K562 (cell line): ENCODE measurements around the gene WDR70. TPM values are rescaled to one million over a fixed set of nuclear protein-coding genes. Genes with fewer than 3 reads are reported as not detected.

Experiments used
- ATAC-seq: fragments of 200-7000 bp; cut with Tn5 transposase; 3 replicates; pipeline ENCODE4 v1.9.1; 2020; ENCODE audit warnings: moderate library complexity
- BruUV-seq: library from RNA; stranded (reverse); fragments of 400-500 nt; replicated peaks from 2 replicates; lab custom pipeline; 2021; lab: Mats Ljungman, UMichigan
- CTCF ChIA-PET: fragments of 300-600 bp; formaldehyde crosslinking; extraction: SDS; loops from one replicate; lab custom pipeline; 2021; ENCODE audit warnings: low intra/inter-chr PET ratio; lab: Yijun Ruan, JAX
- POLR2A ChIA-PET: fragments of 300-600, 350-650 bp; sonication (Branson Sonifier 250); formaldehyde crosslinking; extraction: SDS; loops from one replicate; lab custom pipeline; 2021; ENCODE audit warnings: antibody characterized with exemption, inconsistent platforms; lab: Yijun Ruan, JAX
- DNase-seq, 4 experiments: peaks; one replicate each; pipeline versions ENCODE4 v3.0.0 to v3.0.0-alpha.2; 2011 to 2018; ENCODE audit warnings: low spot score in 3 of 4, mixed read lengths in 3 of 4; ENCODE audit errors: extremely low read depth in 1 of 4
- FAIRE-seq: peaks from 2 replicates; lab custom pipeline; 2011; peaks lifted over from hg19 to GRCh38; lab: Jason Lieb, UNC
- H2AFZ ChIP-seq: 2 replicates; pipeline ENCODE4 v1.6.0; 2011; ENCODE audit warnings: low read depth, low read length, control low read depth, inconsistent platforms
- H3K27ac ChIP-seq: fragments of 200-600 bp; 3 replicates; pipeline ENCODE4 v1.8.0; 2011; ENCODE audit warnings: low read depth, mild to moderate bottlenecking, control low read depth, inconsistent platforms, low read length, moderate library complexity, mixed read lengths; ENCODE audit errors: extremely low read depth
- H3K27me3 ChIP-seq, 2 experiments: fragments of 300-600 bp in 1 of 2; 2 replicates in 1 of 2; 3 replicates in 1 of 2; pipeline versions ENCODE4 v1.6.0 to v1.8.0; 2011; ENCODE audit warnings: inconsistent platforms in 2 of 2, low read length in 2 of 2, mild to moderate bottlenecking in 1 of 2, mixed read lengths in 1 of 2, moderate library complexity in 1 of 2; ENCODE audit not compliant: control insufficient read depth in 2 of 2, insufficient read depth in 2 of 2
- H3K36me3 ChIP-seq: fragments of 300-600 bp; 3 replicates; pipeline ENCODE4 v1.8.0; 2011; ENCODE audit warnings: mild to moderate bottlenecking, low read length, inconsistent platforms; ENCODE audit not compliant: control insufficient read depth, insufficient read depth
- H3K4me1 ChIP-seq, 2 experiments: fragments of 200-600 bp in 1 of 2; replicated peaks in 1 of 2; 2 replicates in 1 of 2; 3 replicates in 1 of 2; pipeline versions ENCODE4 v1.5.1 to v1.8.0; 2011; ENCODE audit warnings: inconsistent platforms in 2 of 2, low read length in 2 of 2, mild to moderate bottlenecking in 1 of 2, mixed read lengths in 1 of 2, moderate library complexity in 1 of 2; ENCODE audit not compliant: control insufficient read depth in 2 of 2, insufficient read depth in 2 of 2
- H3K4me2 ChIP-seq: 2 replicates; pipeline ENCODE4 v1.6.1; 2011; ENCODE audit warnings: low read length, control low read depth, inconsistent platforms, mixed read lengths; ENCODE audit not compliant: insufficient read depth
- H3K4me3 ChIP-seq: fragments of 200-600 bp; sonication (generic), shearing (Covaris generic); 2 replicates; pipeline ENCODE4 v1.5.1; 2016; ENCODE audit warnings: control low read depth, inconsistent platforms
- H3K79me2 ChIP-seq: fragments of 200-600 bp; 3 replicates; pipeline ENCODE4 v1.8.0; 2011; ENCODE audit warnings: low read length, inconsistent platforms; ENCODE audit not compliant: control insufficient read depth, insufficient read depth
- H3K9ac ChIP-seq, 2 experiments: 2 replicates each; pipeline versions ENCODE4 v1.6.0 to v1.6.1; 2011; ENCODE audit warnings: low read depth in 2 of 2, low read length in 2 of 2, control low read depth in 1 of 2, inconsistent platforms in 1 of 2, mild to moderate bottlenecking in 1 of 2, mixed read lengths in 1 of 2; ENCODE audit not compliant: insufficient read depth in 1 of 2
- H3K9me1 ChIP-seq: one replicate; pipeline ENCODE4 v1.6.0; 2011; ENCODE audit warnings: inconsistent platforms, mild to moderate bottlenecking, low read length, moderate library complexity; ENCODE audit not compliant: control insufficient read depth, insufficient read depth
- H3K9me3 ChIP-seq: replicated peaks from 2 replicates; pipeline ENCODE4 v1.5.1; 2011; ENCODE audit warnings: low read depth, low read length, inconsistent platforms; ENCODE audit not compliant: control insufficient read depth, insufficient read depth
- H4K20me1 ChIP-seq: replicated peaks from 2 replicates; pipeline ENCODE4 v1.6.1; 2011; ENCODE audit warnings: low read length, inconsistent platforms, mixed read lengths; ENCODE audit not compliant: control insufficient read depth, insufficient read depth
- CBX3 ChIP-seq, 2 experiments: IDR thresholded peaks; 1 replicate in 1 of 2; 2 replicates in 1 of 2; pipeline ENCODE4 v1.6.1; 2012; ENCODE audit warnings: inconsistent platforms in 2 of 2, low read length in 2 of 2, borderline replicate concordance in 1 of 2, control low read depth in 1 of 2
- MYNN ChIP-seq, 2 experiments: sonication (generic); formaldehyde crosslinking in 1 of 2; IDR thresholded peaks; 2 replicates each; pipeline versions ENCODE4 v1.5.0 to v1.6.1; 2016 to 2020; ENCODE audit warnings: antibody characterized with exemption in 1 of 2, missing genetic modification reagents in 1 of 2
- PPARD ChIP-seq: fragments of 250-450 bp; sonication (Bioruptor Pico); IDR thresholded peaks from 2 replicates; pipeline ENCODE4 v1.8.0; 2022; ENCODE audit warnings: inconsistent platforms, mild to moderate bottlenecking, moderate library complexity
- SIX5 ChIP-seq, 2 experiments: IDR thresholded peaks; 2 replicates each; pipeline ENCODE4 v1.6.1; 2011; ENCODE audit warnings: low read length in 2 of 2, borderline replicate concordance in 1 of 2, low read depth in 1 of 2, mild to moderate bottlenecking in 1 of 2, moderate library complexity in 1 of 2; ENCODE audit not compliant: insufficient read depth in 1 of 2
- SNRNP70 ChIP-seq: fragments of 200-400 bp; formaldehyde crosslinking; optimal IDR thresholded peaks from 2 replicates; pipeline ENCODE3; 2017; ENCODE audit warnings: low read depth, low read length
- ZBTB8A ChIP-seq: fragments of 450-650 bp; IDR thresholded peaks from 2 replicates; pipeline ENCODE4 v1.6.1; 2018; ENCODE audit warnings: mild to moderate bottlenecking, moderate library complexity; ENCODE audit not compliant: partially characterized antibody
- ZNF197 ChIP-seq: fragments of 200-800 bp; sonication (Bioruptor generic); IDR thresholded peaks from 2 replicates; pipeline ENCODE4 v1.6.1; 2016; ENCODE audit warnings: low read depth, missing genetic modification characterization, missing compliant biosample characterization
- ZNF324 ChIP-seq: fragments of 250-450 bp; sonication (Bioruptor Pico); IDR thresholded peaks from 2 replicates; pipeline ENCODE4 v1.4.0; 2020; ENCODE audit warnings: mild to moderate bottlenecking
- ZNF431 ChIP-seq: sonication (generic); formaldehyde crosslinking; IDR thresholded peaks from 2 replicates; pipeline ENCODE4 v1.8.0; 2022; ENCODE audit warnings: mild to moderate bottlenecking, missing genetic modification reagents
- ZNF507 ChIP-seq: conservative IDR thresholded peaks from 2 replicates; pipeline ENCODE4 v1.6.1; 2017; ENCODE audit warnings: missing genetic modification characterization, missing compliant biosample characterization
- WGBS: fragments of 100-300 bp; shearing (Covaris generic); methylation state at CpG from one replicate; pipeline ENCODE4 v1.1.6; 2016; ENCODE audit warnings: low coverage, mixed read lengths; ENCODE audit not compliant: insufficient coverage; ENCODE audit errors: missing lambda C conversion rate; 5-methylcytosine and 5-hydroxymethylcytosine counted together
- in situ Hi-C: fragments of 300-500 bp; cut with MboI; formaldehyde crosslinking; loops from 4 replicates; pipeline ENCODE4 v1.15.0; 2018; ENCODE audit warnings: inconsistent platforms, mixed read lengths
- intact Hi-C: fragments of 100-400 bp; cut with micrococcal nuclease; formaldehyde crosslinking; loops from 2 replicates; pipeline ENCODE4 v1.14.2; 2022
- polyA plus RNA-seq, 8 experiments: library from polyadenylated mRNA; depleted of rRNA in 4 of 8; stranded (reverse) in 5 of 8; unstranded in 3 of 8; fragments of >200 nt; fragmentation: Nextera tagmentation in 2 of 8; fragmentation: Illumina TruSeq in 1 of 8; extraction: Ambion mirVana in 2 of 8; extraction: Trizol in 1 of 8; gene quantifications; 2 replicates each; pipeline versions ENCODE4 v1.2.1 to v1.2.3, GENCODE V29; 2011 to 2014; ENCODE audit warnings: inconsistent platforms in 1 of 8, missing spikeins in 1 of 8
- total RNA-seq, 7 experiments: library from RNA; depleted of rRNA in 6 of 7; stranded (reverse); fragments of >200 nt in 6 of 7; fragmentation: Illumina TruSeq in 2 of 7; extraction: Trizol in 2 of 7; gene quantifications; 2 replicates each; pipeline versions ENCODE4 v1.2.1 to v1.2.3, GENCODE V29; 2011 to 2021; ENCODE audit warnings: low replicate concordance in 1 of 7
- TF ChIP-seq, protein P1 (sequence below): sonication (generic); formaldehyde crosslinking; IDR thresholded peaks from 2 replicates; pipeline ENCODE4 v1.8.1; 2023; ENCODE audit warnings: mild to moderate bottlenecking, missing genetic modification reagents
- TF ChIP-seq, protein P2 (sequence below): fragments of 250-450 bp; sonication (Bioruptor Pico); IDR thresholded peaks from 2 replicates; pipeline ENCODE4 v1.4.0; 2020; ENCODE audit warnings: mild to moderate bottlenecking, moderate library complexity

WDR70 gene
- total and polyA plus RNA-seq, 9 of the 15 experiments (the other 6 are each of a cell fraction or from before 2014, with no cell fraction given), result 16.8 to 46.6 (median 38.8) TPM

DNA sequence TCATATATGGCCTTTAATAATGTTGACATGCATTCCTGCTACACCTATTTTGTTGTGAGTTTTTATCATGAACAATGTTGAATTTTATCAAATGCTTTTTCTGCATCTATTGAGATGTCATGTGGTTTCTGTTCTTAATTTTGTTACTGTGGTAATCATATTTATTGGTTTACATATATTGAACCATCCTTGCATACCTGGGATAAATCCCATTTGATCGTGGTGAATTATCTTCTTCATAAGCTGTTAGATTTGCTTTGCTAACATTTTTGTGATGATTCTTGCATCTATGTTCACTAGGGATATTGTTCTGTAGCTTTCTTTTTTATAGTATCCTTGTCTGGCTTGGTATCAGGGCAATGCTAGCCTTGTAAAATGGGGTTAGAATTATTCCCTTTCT, 222.0 kb downstream of the WDR70 start:
- CTCF ChIA-PET, result no interaction called here
- WGBS, result 86% methylated on average over 1 of the region's 1 CpG
- no peaks in the 10 kb centered on the region for H3K9me1 ChIP-seq
- ATAC-seq, result no peak
- no peaks in the 10 kb centered on the region for H3K79me2 ChIP-seq
- H3K4me3 ChIP-seq, result no peak overlapping the region
- H3K27ac ChIP-seq, result no peak overlapping the region
- in situ Hi-C loops, result no loop called here
- TF ChIP-seq PPARD, result no peak
- TF ChIP-seq MYNN (IDR thresholded peaks at IDR 0.05), result no peak
- TF ChIP-seq MYNN (CRISPR knock-in tag; IDR thresholded peaks at IDR 0.05), result no peak
- TF ChIP-seq, protein P1, sequence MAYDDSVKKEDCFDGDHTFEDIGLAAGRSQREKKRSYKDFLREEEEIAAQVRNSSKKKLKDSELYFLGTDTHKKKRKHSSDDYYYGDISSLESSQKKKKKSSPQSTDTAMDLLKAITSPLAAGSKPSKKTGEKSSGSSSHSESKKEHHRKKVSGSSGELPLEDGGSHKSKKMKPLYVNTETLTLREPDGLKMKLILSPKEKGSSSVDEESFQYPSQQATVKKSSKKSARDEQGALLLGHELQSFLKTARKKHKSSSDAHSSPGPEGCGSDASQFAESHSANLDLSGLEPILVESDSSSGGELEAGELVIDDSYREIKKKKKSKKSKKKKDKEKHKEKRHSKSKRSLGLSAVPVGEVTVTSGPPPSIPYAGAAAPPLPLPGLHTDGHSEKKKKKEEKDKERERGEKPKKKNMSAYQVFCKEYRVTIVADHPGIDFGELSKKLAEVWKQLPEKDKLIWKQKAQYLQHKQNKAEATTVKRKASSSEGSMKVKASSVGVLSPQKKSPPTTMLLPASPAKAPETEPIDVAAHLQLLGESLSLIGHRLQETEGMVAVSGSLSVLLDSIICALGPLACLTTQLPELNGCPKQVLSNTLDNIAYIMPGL, result no peak
- no peak for TF ChIP-seq CBX3 (IDR thresholded peaks at IDR 0.05; ENCODE audit: borderline replicate concordance in 1 of 2, low read length in 2 of 2)
- no peak for TF ChIP-seq ZBTB8A
- TF ChIP-seq ZNF197 (CRISPR knock-in tag), result no peak
- TF ChIP-seq ZNF431 (CRISPR knock-in tag), result no peak
- TF ChIP-seq, protein P2, sequence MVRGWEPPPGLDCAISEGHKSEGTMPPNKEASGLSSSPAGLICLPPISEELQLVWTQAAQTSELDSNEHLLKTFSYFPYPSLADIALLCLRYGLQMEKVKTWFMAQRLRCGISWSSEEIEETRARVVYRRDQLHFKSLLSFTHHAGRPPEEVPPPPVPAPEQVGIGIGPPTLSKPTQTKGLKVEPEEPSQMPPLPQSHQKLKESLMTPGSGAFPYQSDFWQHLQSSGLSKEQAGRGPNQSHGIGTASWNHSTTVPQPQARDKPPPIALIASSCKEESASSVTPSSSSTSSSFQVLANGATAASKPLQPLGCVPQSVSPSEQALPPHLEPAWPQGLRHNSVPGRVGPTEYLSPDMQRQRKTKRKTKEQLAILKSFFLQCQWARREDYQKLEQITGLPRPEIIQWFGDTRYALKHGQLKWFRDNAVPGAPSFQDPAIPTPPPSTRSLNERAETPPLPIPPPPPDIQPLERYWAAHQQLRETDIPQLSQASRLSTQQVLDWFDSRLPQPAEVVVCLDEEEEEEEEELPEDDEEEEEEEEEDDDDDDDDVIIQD (CRISPR knock-in tag), result no peak
- TF ChIP-seq ZNF507 (tag), result peak; percentile 67
- no peak for TF ChIP-seq SNRNP70
- TF ChIP-seq ZNF324 (CRISPR knock-in tag), result peak; percentile 95
- TF ChIP-seq SIX5 (IDR thresholded peaks at IDR 0.05; ENCODE audit: borderline replicate concordance in 1 of 2, insufficient read depth in 1 of 2, low read depth in 1 of 2, low read length in 2 of 2), result no peak
- TF ChIP-seq, all 486 proteins: peak for 2
- no peaks in the 10 kb centered on the region for H4K20me1 ChIP-seq
- no TSS peak for BruUV-seq
- H3K9me3 ChIP-seq, result 0 out of 2 replicates have a peak, but pooled peaks cover 2% of the 10 kb centered on the region
- no peaks in the 10 kb centered on the region for H3K4me1 ChIP-seq
- peaks cover 2% of the 10 kb centered on the region; the same call in 1 of the 3 replicates for H3K36me3 ChIP-seq
- no peak overlapping the region for H3K4me2 ChIP-seq
- intact Hi-C loops, result no loop called here
- POLR2A ChIA-PET, result no interaction called here
- no peak overlapping the region for H2AFZ ChIP-seq
- DNase-seq (no peak), FAIRE-seq (no peak)
- H3K9ac ChIP-seq, result no peak overlapping the region
- H3K27me3 ChIP-seq, result no peaks in the 10 kb centered on the region
